H9 (cell line): Measurements from ENCODE around the gene LTB4R2. TPM values are rescaled to one million over a fixed set of nuclear protein-coding genes. Genes with fewer than 3 reads are reported as not detected.

ENCODE experiments used
- DNase-seq: peaks from one replicate; pipeline ENCODE4 v3.0.0-alpha.2; 2017
- H2AFZ ChIP-seq: one replicate; pipeline ENCODE4 v1.6.1; 2013; ENCODE audit warnings: mild to moderate bottlenecking, low read length, control low read depth, moderate library complexity
- H2AK5ac ChIP-seq: 2 replicates; pipeline ENCODE4 v1.6.1; 2013; ENCODE audit warnings: low read length, control low read depth, mixed read lengths; ENCODE audit not compliant: insufficient read length
- H2BK120ac ChIP-seq: one replicate; pipeline ENCODE4 v1.6.1; 2013; ENCODE audit warnings: low read depth, mild to moderate bottlenecking, low read length, control low read depth, inconsistent platforms; ENCODE audit not compliant: poor library complexity, severe bottlenecking
- H2BK12ac ChIP-seq: 2 replicates; pipeline ENCODE4 v1.6.1; 2013; ENCODE audit warnings: low read length, control low read depth, mixed read lengths, low read depth; ENCODE audit not compliant: insufficient read length
- H2BK15ac ChIP-seq: 2 replicates; pipeline ENCODE4 v1.6.1; 2013; ENCODE audit warnings: low read depth, low read length, control low read depth
- H2BK20ac ChIP-seq: one replicate; pipeline ENCODE4 v1.6.1; 2013; ENCODE audit warnings: low read depth, mild to moderate bottlenecking, low read length, control low read depth, inconsistent platforms; ENCODE audit not compliant: poor library complexity, severe bottlenecking
- H2BK5ac ChIP-seq: 2 replicates; pipeline ENCODE4 v1.6.1; 2013; ENCODE audit warnings: low read length, control low read depth, mixed read lengths; ENCODE audit not compliant: insufficient read length
- H3K14ac ChIP-seq: 2 replicates; pipeline ENCODE4 v1.6.1; 2013; ENCODE audit warnings: low read length, control low read depth; ENCODE audit not compliant: insufficient read depth
- H3K18ac ChIP-seq: 2 replicates; pipeline ENCODE4 v1.6.1; 2013; ENCODE audit warnings: low read depth, mild to moderate bottlenecking, mixed read lengths, low read length, control low read depth; ENCODE audit not compliant: insufficient read length
- H3K23ac ChIP-seq: 2 replicates; pipeline ENCODE4 v1.6.1; 2013; ENCODE audit warnings: low read length, control low read depth, mixed read lengths, low read depth; ENCODE audit not compliant: insufficient read length
- H3K23me2 ChIP-seq: 2 replicates; pipeline ENCODE4 v1.6.1; 2013; ENCODE audit warnings: low read depth, mild to moderate bottlenecking, mixed read lengths, low read length, control low read depth; ENCODE audit not compliant: insufficient read length, poor library complexity, severe bottlenecking
- H3K27ac ChIP-seq: 2 replicates; pipeline ENCODE4 v1.5.1; 2013; ENCODE audit warnings: low read length, control low read depth, mixed read lengths, low read depth; ENCODE audit not compliant: insufficient read length
- H3K27me3 ChIP-seq: 2 replicates; pipeline ENCODE4 v1.6.1; 2013; ENCODE audit warnings: low read length, control low read depth, inconsistent platforms; ENCODE audit not compliant: insufficient read depth
- H3K4ac ChIP-seq: 2 replicates; pipeline ENCODE4 v1.6.1; 2013; ENCODE audit warnings: low read depth, mild to moderate bottlenecking, control low read depth, inconsistent platforms, low read length, moderate library complexity
- H3K4me1 ChIP-seq: 2 replicates; pipeline ENCODE4 v1.6.1; 2013; ENCODE audit warnings: low read length, control low read depth, inconsistent platforms; ENCODE audit not compliant: insufficient read depth
- H3K4me2 ChIP-seq: 2 replicates; pipeline ENCODE4 v1.6.1; 2013; ENCODE audit warnings: low read length, control low read depth, mixed read lengths; ENCODE audit not compliant: insufficient read length, insufficient read depth
- H3K56ac ChIP-seq: 2 replicates; pipeline ENCODE4 v1.6.1; 2013; ENCODE audit warnings: low read depth, mild to moderate bottlenecking, mixed read lengths, low read length, control low read depth; ENCODE audit not compliant: insufficient read length
- H3K79me1 ChIP-seq: 2 replicates; pipeline ENCODE4 v1.6.1; 2013; ENCODE audit warnings: low read depth, mild to moderate bottlenecking, moderate library complexity, low read length, control low read depth, inconsistent platforms; ENCODE audit not compliant: insufficient read depth, poor library complexity, severe bottlenecking
- H3K79me2 ChIP-seq: 2 replicates; pipeline ENCODE4 v1.6.1; 2013; ENCODE audit warnings: low read length, control low read depth, inconsistent platforms; ENCODE audit not compliant: insufficient read depth
- H3K9ac ChIP-seq: 2 replicates; pipeline ENCODE4 v1.6.1; 2013; ENCODE audit warnings: low read length, control low read depth, mixed read lengths; ENCODE audit not compliant: insufficient read length; ENCODE audit errors: extremely low read depth
- H3K9me3 ChIP-seq: one replicate; pipeline ENCODE4 v1.6.1; 2013; ENCODE audit warnings: low read depth, low read length, inconsistent platforms; ENCODE audit not compliant: control insufficient read depth
- H3T11ph ChIP-seq: one replicate; pipeline ENCODE4 v1.6.1; 2013; ENCODE audit warnings: mild to moderate bottlenecking, low read length, control low read depth, inconsistent platforms
- H4K20me1 ChIP-seq: one replicate; pipeline ENCODE4 v1.6.1; 2013; ENCODE audit not compliant: control insufficient read depth, insufficient read length, insufficient read depth
- H4K5ac ChIP-seq: 2 replicates; pipeline ENCODE4 v1.6.1; 2013; ENCODE audit warnings: low read depth, mild to moderate bottlenecking, mixed read lengths, low read length, control low read depth; ENCODE audit not compliant: insufficient read length
- H4K8ac ChIP-seq: replicated peaks from 2 replicates; pipeline ENCODE4 v1.6.1; 2013; ENCODE audit warnings: low read length, control low read depth, mixed read lengths, low read depth; ENCODE audit not compliant: insufficient read length
- H4K91ac ChIP-seq: 2 replicates; pipeline ENCODE4 v1.6.1; 2013; ENCODE audit warnings: low read depth, mild to moderate bottlenecking, moderate library complexity, mixed read lengths, low read length, control low read depth; ENCODE audit not compliant: insufficient read length
- H3K27ac Mint-ChIP-seq, 3 experiments: 2 replicates in 2 of 3; 3 replicates in 1 of 3; pipeline ENCODE4 v1.8.0; 2020 to 2021; ENCODE audit warnings: mixed read lengths in 3 of 3, mild to moderate bottlenecking in 1 of 3, moderate library complexity in 1 of 3
- H3K27me3 Mint-ChIP-seq: 2 replicates; pipeline ENCODE4 v1.8.0; 2021; ENCODE audit warnings: low read depth, mild to moderate bottlenecking, moderate library complexity, mixed read lengths
- H3K36me3 Mint-ChIP-seq, 3 experiments: 2 replicates in 2 of 3; 3 replicates in 1 of 3; pipeline ENCODE4 v1.8.0; 2020 to 2021; ENCODE audit warnings: low read depth in 3 of 3, mixed read lengths in 3 of 3; ENCODE audit not compliant: insufficient read depth in 1 of 3
- H3K4me1 Mint-ChIP-seq, 2 experiments: 2 replicates each; pipeline ENCODE4 v1.8.0; 2020; ENCODE audit warnings: mixed read lengths in 2 of 2
- H3K4me3 Mint-ChIP-seq, 2 experiments: 2 replicates in 1 of 2; 3 replicates in 1 of 2; pipeline ENCODE4 v1.8.0; 2020 to 2021; ENCODE audit warnings: mild to moderate bottlenecking in 2 of 2, mixed read lengths in 2 of 2, moderate library complexity in 1 of 2
- H3K9me3 Mint-ChIP-seq, 2 experiments: 2 replicates in 1 of 2; 3 replicates in 1 of 2; pipeline ENCODE4 v1.8.0; 2020; ENCODE audit warnings: mild to moderate bottlenecking in 2 of 2, mixed read lengths in 2 of 2, moderate library complexity in 1 of 2
- CTCF ChIP-seq: fragments of 200-600 bp; sonication (generic); conservative IDR thresholded peaks from 3 replicates; pipeline ENCODE4 v1.8.0; 2021; ENCODE audit warnings: antibody characterized with exemption, mild to moderate bottlenecking
- WGBS: extraction: QIAGEN DNeasy Blood & Tissue Kit; methylation state at CpG from one replicate; pipeline ENCODE4 v1.1.7; 2013; ENCODE audit warnings: missing lambda C conversion rate, low lambda C conversion rate, mixed read lengths; ENCODE audit not compliant: insufficient read length; ENCODE audit errors: extremely low coverage; 5-methylcytosine and 5-hydroxymethylcytosine counted together
- total RNA-seq: library from RNA; stranded (reverse); gene quantifications from 2 replicates; pipeline ENCODE4 v1.2.1, GENCODE V29; 2021

LTB4R2 gene
- total RNA-seq, 1 experiment from 2014 or later: 13.4 TPM

- Histone ChIP-seq H2AK5ac (no peak overlapping the region), H3K14ac (no peak overlapping the region), H4K91ac (no peak overlapping the region), H3K23me2 (peaks cover 21% of the 10 kb centered on the region), H4K8ac (no peak overlapping the region), H4K20me1 (no peaks in the 10 kb centered on the region), H3K56ac (no peak overlapping the region), H3T11ph (no peak overlapping the region), H3K23ac (no peak overlapping the region), H2BK120ac (no peak overlapping the region), H3K4me1 (no peaks in the 10 kb centered on the region; the same call in 1 of the 2 replicates), H2BK20ac (no peak overlapping the region), H3K18ac (no peak overlapping the region), H3K79me2 (no peaks in the 10 kb centered on the region), H4K5ac (no peak overlapping the region), H3K9ac (no peak overlapping the region), H3K4ac (no peak overlapping the region), H3K9me3 (no peaks in the 10 kb centered on the region), H3K4me2 (no peak overlapping the region), H3K79me1 (no peaks in the 10 kb centered on the region), H3K27ac (no peak overlapping the region), H2AFZ (no peak overlapping the region), H2BK12ac (no peak overlapping the region), H2BK5ac (no peak overlapping the region), H2BK15ac (no peak overlapping the region), H3K27me3 (peaks cover 68% of the 10 kb centered on the region)
- H3K4me1 Mint-ChIP-seq: peaks cover 23 to 28% of the 10 kb centered on the region in 2 experiments
- H3K27ac Mint-ChIP-seq: no peak overlapping the region
- H3K27me3 Mint-ChIP-seq: peaks cover 100% of the 10 kb centered on the region
- TF ChIP-seq CTCF: no peak
- no peak for DNase-seq
- peaks cover 0 to 2% of the 10 kb centered on the region in 2 experiments; a peak in 2 of 5 replicates for H3K9me3 Mint-ChIP-seq
- no peaks in the 10 kb centered on the region; a peak in 1 of 7 replicates for H3K36me3 Mint-ChIP-seq
- H3K4me3 Mint-ChIP-seq: peak overlapping the region in 1 of 2 experiments; percentile 16; a peak in 1 of 5 replicates
- no CpG with 5 or more reads among the region's 8 CpGs for WGBS
Measured at GRCh38 chr14:24337824-24338175, 27.9 kb downstream of the LTB4R2 start.
